CD4-positive, alpha-beta T cell (primary cell): Measurements from ENCODE around the gene SAMD14. TPM values are rescaled to one million over a fixed set of nuclear protein-coding genes. Genes with fewer than 3 reads are reported as not detected.

ENCODE experiments used
- ATAC-seq: fragments of 200-7000 bp; cut with Tn5 transposase; one replicate; pipeline ENCODE4 v1.10.0; 2022; ENCODE audit warnings: mild to moderate bottlenecking; ENCODE audit not compliant: poor library complexity
- CTCF ChIA-PET: fragments of 350-600 bp; sonication (Branson Sonifier 250); formaldehyde crosslinking; loops from one replicate; lab custom pipeline; 2021; ENCODE audit warnings: antibody characterized with exemption, inconsistent platforms; lab: Charles Lee
- POLR2A ChIA-PET: fragments of 350-600 bp; sonication (Branson Sonifier 250); formaldehyde crosslinking; loops from one replicate; lab custom pipeline; 2021; ENCODE audit warnings: antibody characterized with exemption, inconsistent platforms; lab: Charles Lee
- DNase-seq, 14 experiments: peaks; one replicate each; pipeline ENCODE4 v3.0.0-alpha.2; 2013 to 2020; ENCODE audit warnings: mixed read lengths in 2 of 14
- H3K27ac ChIP-seq, 2 donors: one replicate each; pipeline versions ENCODE4 v1.5.1 to v1.7.0; 2013; ENCODE audit warnings: low read length in 2 of 2, low read depth in 1 of 2, mild to moderate bottlenecking in 1 of 2
- H3K27me3 ChIP-seq, 2 experiments: 1 replicate in 1 of 2; 2 replicates in 1 of 2; pipeline versions ENCODE4 v1.6.1 to v1.7.0; 2013; ENCODE audit warnings: low read length in 2 of 2, control low read depth in 1 of 2, mild to moderate bottlenecking in 1 of 2, moderate library complexity in 1 of 2; ENCODE audit not compliant: insufficient read depth in 2 of 2, control insufficient read depth in 1 of 2
- H3K36me3 ChIP-seq: one replicate; pipeline ENCODE4 v1.6.1; 2013; ENCODE audit warnings: low read length, control low read depth; ENCODE audit not compliant: insufficient read depth
- H3K4me1 ChIP-seq: one replicate; pipeline ENCODE4 v1.6.1; 2013; ENCODE audit warnings: low read length, control low read depth; ENCODE audit not compliant: insufficient read depth
- H3K4me3 ChIP-seq: one replicate; pipeline ENCODE4 v1.5.1; 2013; ENCODE audit warnings: mild to moderate bottlenecking, low read length, moderate library complexity
- H3K9me3 ChIP-seq, 2 experiments: 1 replicate in 1 of 2; 2 replicates in 1 of 2; pipeline versions ENCODE4 v1.6.1 to v1.7.0; 2013; ENCODE audit warnings: low read length in 2 of 2, mild to moderate bottlenecking in 2 of 2, control low read depth in 1 of 2, moderate library complexity in 1 of 2; ENCODE audit not compliant: control insufficient read depth in 1 of 2, insufficient read depth in 1 of 2
- H3K27ac Mint-ChIP-seq: one replicate; pipeline ENCODE4 v1.8.0; 2020; ENCODE audit warnings: mixed read lengths
- H3K27me3 Mint-ChIP-seq: one replicate; pipeline ENCODE4 v1.8.0; 2021; ENCODE audit warnings: mixed read lengths
- H3K36me3 Mint-ChIP-seq: one replicate; pipeline ENCODE4 v1.8.0; 2021; ENCODE audit warnings: low read depth, mixed read lengths
- H3K4me1 Mint-ChIP-seq: one replicate; pipeline ENCODE4 v1.8.0; 2021; ENCODE audit warnings: low read depth, mixed read lengths
- H3K4me3 Mint-ChIP-seq: one replicate; pipeline ENCODE4 v1.8.0; 2020; ENCODE audit warnings: mild to moderate bottlenecking, mixed read lengths
- H3K9me3 Mint-ChIP-seq: one replicate; pipeline ENCODE4 v1.8.0; 2020; ENCODE audit warnings: mixed read lengths
- CTCF ChIP-seq: fragments of 200-600 bp; IDR thresholded peaks from one replicate; pipeline ENCODE4 v1.8.0; 2022; ENCODE audit warnings: antibody characterized with exemption, mild to moderate bottlenecking
- intact Hi-C, 2 experiments: fragments of 100-400 bp; cut with DNase I in 1 of 2; cut with micrococcal nuclease in 1 of 2; formaldehyde crosslinking; loops; one replicate each; pipeline versions ENCODE4 v1.15.1 to v1.9.0; 2023 to 2025; cut with DNase I, micrococcal nuclease
- total RNA-seq, 174 experiments: library from RNA in 2 of 174; stranded (reverse) in 2 of 174; gene quantifications; one replicate each; pipeline ENCODE4 v1.2.3 and lab custom pipeline; 2021 to 2026

Gene SAMD14
- total RNA-seq, 2 experiments from 2014 or later, result 0.33 to 0.53 TPM

GRCh38 chr17:50174444-50174843 is 44.5 kb upstream of the SAMD14 start:
- no peak for TF ChIP-seq CTCF
- H3K36me3 Mint-ChIP-seq, result no peaks in the 10 kb centered on the region
- no peak overlapping the region for H3K27ac Mint-ChIP-seq
- Histone ChIP-seq H3K27me3 (no peaks in the 10 kb centered on the region), H3K4me3 (no peak overlapping the region), H3K36me3 (no peaks in the 10 kb centered on the region), H3K4me1 (peaks cover 13% of the 10 kb centered on the region), H3K9me3 (no peaks in the 10 kb centered on the region), H3K27ac (no peak overlapping the region)
- H3K27me3 Mint-ChIP-seq, result no peaks in the 10 kb centered on the region
- intact Hi-C loops, result no loop called here
- ChIA-PET POLR2A (no interaction called here), CTCF (interaction anchor here (1.2 to 1.5 kb wide), 2 partner anchors 13 to 26 kb away, joined by 3 read pairs; no protein-coding TSS in a partner anchor)
- DNase-seq (no peak), ATAC-seq (no peak)
- H3K4me1 Mint-ChIP-seq, result peaks cover 13% of the 10 kb centered on the region
- H3K4me3 Mint-ChIP-seq, result no peak overlapping the region
- no peaks in the 10 kb centered on the region for H3K9me3 Mint-ChIP-seq

- no peak overlapping the region for H3K4me3 Mint-ChIP-seq
- no peak for ATAC-seq
- TF ChIP-seq CTCF, result no peak
- ChIA-PET CTCF (interaction anchor here (1.2 kb wide), 1 partner anchor 12 kb away, joined by 3 read pairs; no protein-coding TSS in a partner anchor), POLR2A (no interaction called here)
- no peaks in the 10 kb centered on the region for H3K27me3 Mint-ChIP-seq
- Histone ChIP-seq H3K27me3 (no peaks in the 10 kb centered on the region), H3K9me3 (no peaks in the 10 kb centered on the region), H3K27ac (no peak overlapping the region), H3K36me3 (no peaks in the 10 kb centered on the region), H3K4me1 (peaks cover 22% of the 10 kb centered on the region), H3K4me3 (no peak overlapping the region)
- H3K9me3 Mint-ChIP-seq, result no peaks in the 10 kb centered on the region
- intact Hi-C loops, result no loop called here
- H3K36me3 Mint-ChIP-seq, result no peaks in the 10 kb centered on the region
- no peak overlapping the region for H3K27ac Mint-ChIP-seq
- no peak for DNase-seq
- H3K4me1 Mint-ChIP-seq, result peaks cover 18% of the 10 kb centered on the region
Observed at GRCh38 chr17:50173335-50173941, 43.5 kb upstream of the SAMD14 start.

GRCh38 chr17:50172936-50173334 is 43.0 kb upstream of the SAMD14 start:
- DNase-seq (no peak), ATAC-seq (no peak)
- Histone ChIP-seq H3K4me3 (no peak overlapping the region), H3K9me3 (no peaks in the 10 kb centered on the region), H3K36me3 (no peaks in the 10 kb centered on the region), H3K27ac (no peak overlapping the region), H3K27me3 (no peaks in the 10 kb centered on the region), H3K4me1 (peaks cover 22% of the 10 kb centered on the region)
- no peaks in the 10 kb centered on the region for H3K36me3 Mint-ChIP-seq
- POLR2A ChIA-PET, result no interaction called here
- H3K9me3 Mint-ChIP-seq, result no peaks in the 10 kb centered on the region
- H3K4me3 Mint-ChIP-seq, result no peak overlapping the region
- peaks cover 13% of the 10 kb centered on the region for H3K4me1 Mint-ChIP-seq
- H3K27ac Mint-ChIP-seq, result no peak overlapping the region
- no peaks in the 10 kb centered on the region for H3K27me3 Mint-ChIP-seq
- TF ChIP-seq CTCF, result no peak
- intact Hi-C loops, result no loop called here
- CTCF ChIA-PET, result no interaction called here
